Gastrocnemius medialis (tissue), 4 donors: ENCODE measurements around the gene MPRIP. TPM values are rescaled to one million over a fixed set of nuclear protein-coding genes. Genes with fewer than 3 reads are reported as not detected.
A peak's percentile ranks its signal among the peaks of the same experiment; 100 is the strongest.

Source experiments
- ATAC-seq, 2 donors: fragments of 150-250 bp; one replicate each; pipeline ENCODE4 v1.9.1; 2016
- DNase-seq, 2 donors: peaks; one replicate each; pipeline ENCODE4 v3.0.0-alpha.2; 2019
- H3K27ac ChIP-seq, 4 donors: fragments of 200-600 bp; sonication (generic); 1 replicate in 1 of 4; 2 replicates in 3 of 4; pipeline ENCODE4 v1.5.1; 2016 to 2018; ENCODE audit warnings: mild to moderate bottlenecking in 2 of 4, moderate library complexity in 1 of 4
- H3K27me3 ChIP-seq, 3 donors: fragments of 200-600 bp; sonication (generic) in 2 of 3; 1 replicate in 1 of 3; 2 replicates in 2 of 3; pipeline versions ENCODE4 v1.5.1 to v1.6.0; 2016 to 2019; ENCODE audit warnings: mild to moderate bottlenecking in 1 of 3, moderate library complexity in 1 of 3
- H3K36me3 ChIP-seq, 2 donors: fragments of 200-600 bp; sonication (generic) in 1 of 2; one replicate each; pipeline ENCODE4 v1.5.1; 2017 to 2018
- H3K4me1 ChIP-seq, 2 donors: fragments of 200-600 bp; sonication (generic) in 1 of 2; one replicate each; pipeline ENCODE4 v1.5.1; 2016 to 2017; ENCODE audit warnings: mild to moderate bottlenecking in 2 of 2
- H3K4me3 ChIP-seq, 4 donors: fragments of 200-600 bp; sonication (generic) in 3 of 4; 1 replicate in 1 of 4; 2 replicates in 3 of 4; pipeline ENCODE4 v1.5.1; 2016 to 2019; ENCODE audit warnings: mild to moderate bottlenecking in 2 of 4
- H3K9me3 ChIP-seq, 3 donors: fragments of 200-600 bp; sonication (generic) in 2 of 3; 1 replicate in 1 of 3; 2 replicates in 2 of 3; pipeline ENCODE4 v1.5.1; 2016 to 2019
- CTCF ChIP-seq, 5 experiments: fragments of 450-650 bp in 3 of 5; fragments of 200-600 bp in 2 of 5; sonication (generic) in 2 of 5; IDR thresholded peaks in 4 of 5; conservative IDR thresholded peaks in 1 of 5; 1 replicate in 4 of 5; 2 replicates in 1 of 5; pipeline ENCODE4 v1.5.1; 2016 to 2019; ENCODE audit warnings: antibody characterized with exemption in 5 of 5, mild to moderate bottlenecking in 3 of 5, moderate library complexity in 3 of 5
- POLR2A ChIP-seq, 2 donors: fragments of 450-650 bp; IDR thresholded peaks; one replicate each; pipeline ENCODE4 v1.6.1; 2017; ENCODE audit warnings: antibody characterized with exemption in 2 of 2, mild to moderate bottlenecking in 2 of 2, moderate library complexity in 2 of 2
- in situ Hi-C, 4 donors: fragments of 200-750 bp; cut with MboI; loops; one replicate each; pipeline versions ENCODE4 v1.15.0 to v1.8.0; 2017; ENCODE audit warnings: low sequenced_read_pairs in 4 of 4
- intact Hi-C: fragments of 100-400 bp; cut with DNase I; formaldehyde crosslinking; loops from one replicate; pipeline ENCODE4 v1.15.1; 2023; ENCODE audit warnings: low total_unique reads
- total RNA-seq, 4 donors: library from RNA; depleted of rRNA; stranded (reverse); fragments of >200 nt; gene quantifications; one replicate each; pipeline versions ENCODE4 v1.1.0 to v1.2.3, GENCODE V29; 2016

MPRIP gene
- total RNA-seq, 4 donors from 2014 or later, result 71.1 to 127 (median 124) TPM

- in situ Hi-C loops, result no loop called here
- H3K4me3 ChIP-seq, result no peak overlapping the region
- no peaks in the 10 kb centered on the region for H3K9me3 ChIP-seq
- H3K4me1 ChIP-seq, result peaks cover 59 to 74% of the 10 kb centered on the region in 2 donors
- H3K27ac ChIP-seq, result no peak overlapping the region
- no peaks in the 10 kb centered on the region for H3K36me3 ChIP-seq
- DNase-seq (no peak), ATAC-seq (no peak)
- intact Hi-C loops, result loop anchor here (10.0 kb wide), 1 partner anchor 118 kb away; no protein-coding TSS in a partner anchor
- TF ChIP-seq POLR2A (IDR thresholded peaks at IDR 0.05) (no peak), CTCF (IDR thresholded peaks at IDR 0.05 in 4 of 5, conservative IDR thresholded peaks at IDR 0.05 in 1 of 5) (no peak)
- H3K27me3 ChIP-seq, result no peaks in the 10 kb centered on the region
Measured at GRCh38 chr17:17122781-17123483, 80.7 kb downstream of the MPRIP start.

GRCh38 chr17:17124341-17124740 is 82.1 kb downstream of the MPRIP start:
- intact Hi-C loops, result loop anchor here (10.0 kb wide), 1 partner anchor 120 kb away; no protein-coding TSS in a partner anchor
- no peak for ATAC-seq

GRCh38 chr17:17125136-17126084 is 83.2 kb downstream of the MPRIP start:
- H3K9me3 ChIP-seq, result no peaks in the 10 kb centered on the region
- no peak for ATAC-seq
- H3K27me3 ChIP-seq, result no peaks in the 10 kb centered on the region
- no peak for TF ChIP-seq POLR2A (IDR thresholded peaks at IDR 0.05)
- H3K27ac ChIP-seq, result peak overlapping the region in 3 of 4 donors; percentile 24 to 44 (median 35)
- H3K36me3 ChIP-seq, result no peaks in the 10 kb centered on the region
- no peak for DNase-seq
- no peak overlapping the region for H3K4me3 ChIP-seq
- H3K4me1 ChIP-seq, result peaks cover 58 to 70% of the 10 kb centered on the region in 2 donors
- intact Hi-C loops, result loop anchor here (10.0 kb wide), 1 partner anchor 121 kb away; no protein-coding TSS in a partner anchor
- in situ Hi-C loops, result loop anchor here in 2 of 4 donors (25.0 kb wide), 2 partner anchors 88 to 113 kb away; partner anchors contain the start of gene MPRIP (in 1 of the 2)

More at GRCh38 chr17:17124341-17124740, 82.1 kb downstream of the MPRIP start:
- Histone ChIP-seq H3K36me3 (no peaks in the 10 kb centered on the region), H3K27ac (no peak overlapping the region), H3K9me3 (no peaks in the 10 kb centered on the region), H3K4me3 (no peak overlapping the region), H3K27me3 (no peaks in the 10 kb centered on the region), H3K4me1 (peaks cover 59 to 73% of the 10 kb centered on the region in 2 donors)
- in situ Hi-C loops, result no loop called here
- TF ChIP-seq POLR2A (IDR thresholded peaks at IDR 0.05) (no peak), CTCF (IDR thresholded peaks at IDR 0.05 in 4 of 5, conservative IDR thresholded peaks at IDR 0.05 in 1 of 5) (no peak)
- no peak for DNase-seq

GRCh38 chr17:17126131-17127110 is 84.2 kb downstream of the MPRIP start:
- Histone ChIP-seq H3K36me3 (peaks cover 0 to 8% of the 10 kb centered on the region in 2 donors), H3K4me1 (peaks cover 52 to 60% of the 10 kb centered on the region in 2 donors), H3K27me3 (no peaks in the 10 kb centered on the region), H3K9me3 (no peaks in the 10 kb centered on the region), H3K27ac (peak overlapping the region; percentile 24 to 44 (median 37)), H3K4me3 (no peak overlapping the region)
- ATAC-seq (no peak), DNase-seq (no peak)
- in situ Hi-C loops (loop anchor here in 2 of 4 donors (25.0 kb wide), 2 partner anchors 89 to 114 kb away; partner anchors contain the start of gene MPRIP (in 1 of the 2)), intact Hi-C loops (loop anchor here (10.0 kb wide), 1 partner anchor 122 kb away; no protein-coding TSS in a partner anchor)
- no peak for TF ChIP-seq POLR2A (IDR thresholded peaks at IDR 0.05)
- no peak for TF ChIP-seq CTCF (IDR thresholded peaks at IDR 0.05 in 4 of 5, conservative IDR thresholded peaks at IDR 0.05 in 1 of 5)
